Activated naive CD4-positive, alpha-beta T cell treated with anti-CD3 and anti-CD28 coated beads for 36 hours (primary cell): Measurements from ENCODE around the gene ZNF236. TPM values are rescaled to one million over a fixed set of nuclear protein-coding genes. Genes with fewer than 3 reads are reported as not detected.

ENCODE experiments used
- CTCF ChIA-PET: fragments of 350-600 bp; sonication (Branson Sonifier 250); formaldehyde crosslinking; loops from one replicate; lab custom pipeline; 2021; ENCODE audit warnings: antibody characterized with exemption; lab: Charles Lee
- DNase-seq: peaks from one replicate; pipeline ENCODE4 v3.0.0-alpha.2; 2020
- H3K27ac Mint-ChIP-seq: one replicate; pipeline ENCODE4 v1.8.0; 2021; ENCODE audit warnings: mild to moderate bottlenecking, mixed read lengths
- H3K27me3 Mint-ChIP-seq: one replicate; pipeline ENCODE4 v1.8.0; 2021; ENCODE audit warnings: low read depth, mixed read lengths
- H3K36me3 Mint-ChIP-seq: one replicate; pipeline ENCODE4 v1.8.0; 2021; ENCODE audit warnings: low read depth, mixed read lengths
- H3K4me1 Mint-ChIP-seq: one replicate; pipeline ENCODE4 v1.8.0; 2021; ENCODE audit warnings: low read depth, mixed read lengths
- H3K4me3 Mint-ChIP-seq: one replicate; pipeline ENCODE4 v1.8.0; 2021; ENCODE audit warnings: mild to moderate bottlenecking, moderate library complexity, mixed read lengths
- H3K9me3 Mint-ChIP-seq: one replicate; pipeline ENCODE4 v1.8.0; 2021; ENCODE audit warnings: mixed read lengths
- intact Hi-C: fragments of 100-400 bp; cut with micrococcal nuclease; formaldehyde crosslinking; loops from one replicate; pipeline ENCODE4 v1.15.1; 2023
- total RNA-seq, 2 experiments: library from RNA; stranded (reverse); gene quantifications; one replicate each; pipeline ENCODE4 v1.2.3, GENCODE V29; 2021

The ZNF236 gene
- total RNA-seq, 2 experiments from 2014 or later: 13.7 to 17.7 TPM

GRCh38 chr18:76823161-76823538 is 793 bp downstream of the ZNF236 start:
- CTCF ChIA-PET: interaction anchor here (1.2 kb wide), 1 partner anchor 22 kb away, joined by 3 read pairs; no protein-coding TSS in a partner anchor
- H3K4me3 Mint-ChIP-seq: peak overlapping the region; percentile 83
- H3K36me3 Mint-ChIP-seq: peaks cover 9% of the 10 kb centered on the region
- peak; percentile 15 for DNase-seq
- intact Hi-C loops: loop anchor here (2.0 to 5.0 kb wide), 4 partner anchors 159 to 331 kb away; partner anchors contain the start of gene MBP
- H3K27me3 Mint-ChIP-seq: no peaks in the 10 kb centered on the region
- peaks cover 52% of the 10 kb centered on the region for H3K4me1 Mint-ChIP-seq
- peak overlapping the region; percentile 79 for H3K27ac Mint-ChIP-seq
- H3K9me3 Mint-ChIP-seq: no peaks in the 10 kb centered on the region

GRCh38 chr18:76823587-76824011 is 1.2 kb downstream of the ZNF236 start:
- H3K4me1 Mint-ChIP-seq: peaks cover 49% of the 10 kb centered on the region
- no peak for DNase-seq
- CTCF ChIA-PET: interaction anchor here (1.2 kb wide), 1 partner anchor 21 kb away, joined by 3 read pairs; no protein-coding TSS in a partner anchor
- H3K27ac Mint-ChIP-seq: peak overlapping the region; percentile 79
- peaks cover 9% of the 10 kb centered on the region for H3K36me3 Mint-ChIP-seq
- no peaks in the 10 kb centered on the region for H3K9me3 Mint-ChIP-seq
- intact Hi-C loops: loop anchor here (2.0 to 5.0 kb wide), 4 partner anchors 159 to 331 kb away; partner anchors contain the start of gene MBP
- no peaks in the 10 kb centered on the region for H3K27me3 Mint-ChIP-seq
- H3K4me3 Mint-ChIP-seq: peak overlapping the region; percentile 83

GRCh38 chr18:76824145-76824676 is 1.9 kb downstream of the ZNF236 start:
- CTCF ChIA-PET: interaction anchor here (1.2 kb wide), 1 partner anchor 21 kb away, joined by 3 read pairs; no protein-coding TSS in a partner anchor
- Mint-ChIP-seq H3K4me1 (peaks cover 49% of the 10 kb centered on the region), H3K9me3 (no peaks in the 10 kb centered on the region), H3K27ac (peak overlapping the region; percentile 62), H3K36me3 (peaks cover 11% of the 10 kb centered on the region), H3K27me3 (no peaks in the 10 kb centered on the region), H3K4me3 (no peak overlapping the region)
- intact Hi-C loops: loop anchor here (5.0 kb wide), 3 partner anchors 158 to 332 kb away; partner anchors contain the start of gene MBP
- DNase-seq: no peak

GRCh38 chr18:76824754-76825153 is 2.4 kb downstream of the ZNF236 start:
- Mint-ChIP-seq H3K4me1 (peaks cover 48% of the 10 kb centered on the region), H3K9me3 (no peaks in the 10 kb centered on the region), H3K27ac (no peak overlapping the region), H3K36me3 (peaks cover 11% of the 10 kb centered on the region), H3K27me3 (no peaks in the 10 kb centered on the region), H3K4me3 (no peak overlapping the region)
- intact Hi-C loops: loop anchor here (5.0 kb wide), 3 partner anchors 158 to 332 kb away; partner anchors contain the start of gene MBP
- CTCF ChIA-PET: no interaction called here
- no peak for DNase-seq

- CTCF ChIA-PET: interaction anchor here (1.6 to 1.8 kb wide), 2 partner anchors 12 to 24 kb away, joined by 4 to 7 read pairs; no protein-coding TSS in a partner anchor
- Mint-ChIP-seq H3K9me3 (no peaks in the 10 kb centered on the region), H3K4me1 (peaks cover 43% of the 10 kb centered on the region), H3K27ac (peak overlapping the region; percentile 40), H3K4me3 (no peak overlapping the region), H3K27me3 (no peaks in the 10 kb centered on the region), H3K36me3 (peaks cover 14% of the 10 kb centered on the region)
- intact Hi-C loops: no loop called here
- peak; percentile 16 for DNase-seq
Observed at GRCh38 chr18:76827205-76828200, 5.1 kb downstream of the ZNF236 start.

GRCh38 chr18:76834379-76834778 is 12.0 kb downstream of the ZNF236 start:
- H3K4me3 Mint-ChIP-seq: no peak overlapping the region
- peaks cover 41% of the 10 kb centered on the region for H3K4me1 Mint-ChIP-seq
- CTCF ChIA-PET: interaction anchor here (1.1 kb wide), 1 partner anchor 31 kb away, joined by 3 read pairs; no protein-coding TSS in a partner anchor
- no peak overlapping the region for H3K27ac Mint-ChIP-seq
- peaks cover 10% of the 10 kb centered on the region for H3K36me3 Mint-ChIP-seq
- intact Hi-C loops: loop anchor here (2.0 kb wide), 1 partner anchor 24 kb away; no protein-coding TSS in a partner anchor
- DNase-seq: no peak
- no peaks in the 10 kb centered on the region for H3K27me3 Mint-ChIP-seq
- no peaks in the 10 kb centered on the region for H3K9me3 Mint-ChIP-seq

- Mint-ChIP-seq H3K4me3 (no peak overlapping the region), H3K27ac (no peak overlapping the region), H3K4me1 (peaks cover 40% of the 10 kb centered on the region), H3K27me3 (no peaks in the 10 kb centered on the region), H3K9me3 (no peaks in the 10 kb centered on the region), H3K36me3 (peaks cover 9% of the 10 kb centered on the region)
- intact Hi-C loops: loop anchor here (2.0 kb wide), 1 partner anchor 23 kb away; no protein-coding TSS in a partner anchor
- CTCF ChIA-PET: interaction anchor here (0.6 to 1.1 kb wide), 4 partner anchors 31 to 1773 kb away, joined by 3 to 4 read pairs (median 3); no protein-coding TSS in a partner anchor
- DNase-seq: no peak
Observed at GRCh38 chr18:76835380-76835779, 13.0 kb downstream of the ZNF236 start.

GRCh38 chr18:76837071-76837470 is 14.7 kb downstream of the ZNF236 start:
- Mint-ChIP-seq H3K27ac (no peak overlapping the region), H3K36me3 (peaks cover 4% of the 10 kb centered on the region), H3K4me1 (peaks cover 39% of the 10 kb centered on the region), H3K27me3 (no peaks in the 10 kb centered on the region), H3K9me3 (no peaks in the 10 kb centered on the region), H3K4me3 (no peak overlapping the region)
- DNase-seq: no peak
- CTCF ChIA-PET: interaction anchor here (2.5 kb wide), 1 partner anchor 34 kb away, joined by 6 read pairs; no protein-coding TSS in a partner anchor
- intact Hi-C loops: no loop called here

- H3K4me1 Mint-ChIP-seq: peaks cover 33% of the 10 kb centered on the region
- DNase-seq: no peak
- intact Hi-C loops: no loop called here
- H3K27me3 Mint-ChIP-seq: no peaks in the 10 kb centered on the region
- CTCF ChIA-PET: interaction anchor here (2.5 kb wide), 1 partner anchor 35 kb away, joined by 6 read pairs; no protein-coding TSS in a partner anchor
- H3K27ac Mint-ChIP-seq: no peak overlapping the region
- H3K4me3 Mint-ChIP-seq: no peak overlapping the region
- H3K36me3 Mint-ChIP-seq: no peaks in the 10 kb centered on the region
- H3K9me3 Mint-ChIP-seq: no peaks in the 10 kb centered on the region
Observed at GRCh38 chr18:76838182-76838581, 15.8 kb downstream of the ZNF236 start.

GRCh38 chr18:76839086-76839794 is 16.9 kb downstream of the ZNF236 start:
- Mint-ChIP-seq H3K4me1 (peaks cover 33% of the 10 kb centered on the region), H3K4me3 (no peak overlapping the region), H3K36me3 (no peaks in the 10 kb centered on the region), H3K27me3 (no peaks in the 10 kb centered on the region), H3K27ac (no peak overlapping the region), H3K9me3 (no peaks in the 10 kb centered on the region)
- CTCF ChIA-PET: interaction anchor here (0.7 kb wide), 1 partner anchor 12 kb away, joined by 4 read pairs; no protein-coding TSS in a partner anchor
- intact Hi-C loops: no loop called here
- DNase-seq: no peak

- H3K4me1 Mint-ChIP-seq: peaks cover 21% of the 10 kb centered on the region
Observed at GRCh38 chr18:76842837-76843530, 20.6 kb downstream of the ZNF236 start.

More at GRCh38 chr18:76842837-76843530, 20.6 kb downstream of the ZNF236 start:
- no peaks in the 10 kb centered on the region for H3K9me3 Mint-ChIP-seq
- no peak overlapping the region for H3K4me3 Mint-ChIP-seq
- H3K27me3 Mint-ChIP-seq: no peaks in the 10 kb centered on the region
- intact Hi-C loops: no loop called here
- no peak for DNase-seq
- H3K36me3 Mint-ChIP-seq: no peaks in the 10 kb centered on the region
- no peak overlapping the region for H3K27ac Mint-ChIP-seq
- CTCF ChIA-PET: interaction anchor here (1.4 kb wide), 1 partner anchor 39 kb away, joined by 4 read pairs; no protein-coding TSS in a partner anchor
